ENCODE measurements around the gene KNG1. TPM values are rescaled to one million over a fixed set of nuclear protein-coding genes. Genes with fewer than 3 reads are reported as not detected.

Gene KNG1
- total and polyA plus RNA-seq, 2 donors (not counting 3 experiments of a cell fraction or from before 2014, with no cell fraction given) = not detected

DNA sequence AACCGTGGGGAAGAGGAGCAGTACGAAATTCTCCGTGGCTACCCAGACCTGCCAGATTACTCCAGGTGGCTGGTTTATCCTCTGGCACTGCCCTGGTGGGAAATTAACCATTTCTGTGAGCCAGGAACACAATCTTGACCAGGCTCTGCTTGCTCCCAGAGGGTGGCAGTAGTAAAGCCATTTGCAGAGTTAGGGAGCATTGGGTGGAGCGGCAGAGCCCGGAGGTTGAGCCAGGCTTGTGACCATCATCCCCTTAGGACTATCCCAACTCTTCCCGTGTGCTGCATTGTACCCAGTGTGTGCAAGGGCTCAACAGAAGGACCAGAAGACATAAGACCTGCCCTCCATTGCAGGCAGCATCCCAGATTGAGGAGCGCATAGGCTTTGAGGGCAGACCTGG is 5.3 kb downstream of the KNG1 start:
- intact Hi-C loops (cut with micrococcal nuclease) = loop anchor here (1.0 kb wide), 1 partner anchor 99 kb away; no protein-coding TSS in a partner anchor
- H3K27ac ChIP-seq (ENCODE audit: insufficient read depth, low read depth, low read length) = no peak overlapping the region
- no peaks in the 10 kb centered on the region for H4K20me1 ChIP-seq (replicated peaks; ENCODE audit: control insufficient read depth, extremely low read depth, insufficient read depth, low read length)
- H3K79me2 ChIP-seq (ENCODE audit: control insufficient read depth, insufficient read depth, low read length) = no peaks in the 10 kb centered on the region
- H3K9me3 ChIP-seq (replicated peaks; ENCODE audit: control insufficient read depth, insufficient read depth, low read length) = no peaks in the 10 kb centered on the region
- ChIA-PET POLR2A (interaction anchor here (0.7 kb wide), 1 partner anchor 61 kb away, joined by 4 read pairs; the partner anchor contains the start of gene EIF4A2), CTCF (interaction anchor here (0.8 to 3.1 kb wide), 5 partner anchors 25 to 100 kb away, joined by 3 to 33 read pairs (median 3); no protein-coding TSS in a partner anchor)
- no peak overlapping the region for H3K4me3 ChIP-seq (replicated peaks in 1 of 3; ENCODE audit: insufficient read depth in 1 of 3, low read depth in 1 of 3, low read length in 3 of 3)
- no TSS peak for BruUV-seq (replicated peaks)
- no peaks in the 10 kb centered on the region for H3K9me1 ChIP-seq (replicated peaks; ENCODE audit: control insufficient read depth, extremely low read depth, insufficient read depth, low read length)
- no peaks in the 10 kb centered on the region for H3K4me1 ChIP-seq (ENCODE audit: control insufficient read depth, extremely low read depth, insufficient read depth, low read length)
- no peak overlapping the region for H2AFZ ChIP-seq (ENCODE audit: low read depth, low read length)
- FAIRE-seq (no peak), DNase-seq (ENCODE audit: low read depth, low spot score) (no peak)
- dilution Hi-C loops (cut with MboI; ENCODE audit: extremely low pct_ligation_motif_present, low sequenced_read_pairs) = no loop called here
- no peaks in the 10 kb centered on the region for H3K36me3 ChIP-seq (ENCODE audit: control insufficient read depth in 2 of 2, extremely low read depth in 1 of 2, insufficient read depth in 2 of 2, low read length in 2 of 2)
- no peaks in the 10 kb centered on the region for H3K27me3 ChIP-seq (ENCODE audit: control insufficient read depth in 2 of 2, insufficient read depth in 2 of 2, low read length in 2 of 2)
- no peak overlapping the region for H3K4me2 ChIP-seq (ENCODE audit: insufficient read depth, low read length)
- H3K9ac ChIP-seq (replicated peaks; ENCODE audit: extremely low read depth, insufficient read depth, low read length) = no peak overlapping the region
- TF ChIP-seq CTCF (IDR thresholded peaks at IDR 0.05; ENCODE audit: extremely low read depth in 1 of 2, insufficient read depth in 1 of 2, low read depth in 1 of 2, low read length in 2 of 2) = peak; percentile 5 to 20
- TF ChIP-seq POLR2AphosphoS5 (IDR thresholded peaks at IDR 0.05; ENCODE audit: insufficient read depth, low read depth, low read length) = no peak

- Histone ChIP-seq H3K4me1 (ENCODE audit: control insufficient read depth, extremely low read depth, insufficient read depth, low read length) (no peaks in the 10 kb centered on the region), H4K20me1 (replicated peaks; ENCODE audit: control insufficient read depth, extremely low read depth, insufficient read depth, low read length) (no peaks in the 10 kb centered on the region), H3K9me3 (replicated peaks; ENCODE audit: control insufficient read depth, insufficient read depth, low read length) (no peaks in the 10 kb centered on the region), H3K27me3 (ENCODE audit: control insufficient read depth in 2 of 2, insufficient read depth in 2 of 2, low read length in 2 of 2) (no peaks in the 10 kb centered on the region), H2AFZ (ENCODE audit: low read depth, low read length) (no peak overlapping the region), H3K27ac (ENCODE audit: insufficient read depth, low read depth, low read length) (no peak overlapping the region), H3K36me3 (ENCODE audit: control insufficient read depth in 2 of 2, extremely low read depth in 1 of 2, insufficient read depth in 2 of 2, low read length in 2 of 2) (no peaks in the 10 kb centered on the region), H3K79me2 (ENCODE audit: control insufficient read depth, insufficient read depth, low read length) (no peaks in the 10 kb centered on the region), H3K9ac (replicated peaks; ENCODE audit: extremely low read depth, insufficient read depth, low read length) (no peak overlapping the region), H3K4me2 (ENCODE audit: insufficient read depth, low read length) (no peak overlapping the region), H3K9me1 (replicated peaks; ENCODE audit: control insufficient read depth, extremely low read depth, insufficient read depth, low read length) (no peaks in the 10 kb centered on the region), H3K4me3 (replicated peaks in 1 of 3; ENCODE audit: insufficient read depth in 1 of 3, low read depth in 1 of 3, low read length in 3 of 3) (no peak overlapping the region)
- TF ChIP-seq MAX (IDR thresholded peaks at IDR 0.05; ENCODE audit: insufficient read depth, insufficient read length) (no peak), CTCF (IDR thresholded peaks at IDR 0.05; ENCODE audit: extremely low read depth in 1 of 2, insufficient read depth in 1 of 2, low read depth in 1 of 2, low read length in 2 of 2) (no peak), JUN (IDR thresholded peaks at IDR 0.05; ENCODE audit: borderline replicate concordance, insufficient read depth, insufficient read length, low read depth) (no peak), POLR2AphosphoS5 (IDR thresholded peaks at IDR 0.05; ENCODE audit: insufficient read depth, low read depth, low read length) (no peak), GATA2 (IDR thresholded peaks at IDR 0.05; ENCODE audit: insufficient read depth, insufficient read length, low read depth, low read length) (no peak), MYC (IDR thresholded peaks at IDR 0.05; ENCODE audit: low read depth, low read length) (no peak), EZH2 (IDR thresholded peaks at IDR 0.05; ENCODE audit: borderline replicate concordance, low read depth, low read length, severe bottlenecking) (no peak), POLR2A (IDR thresholded peaks at IDR 0.05; ENCODE audit: low read depth, low read length) (no peak), FOS (IDR thresholded peaks at IDR 0.05; ENCODE audit: borderline replicate concordance, insufficient read depth, low read length) (no peak)
- DNase-seq (ENCODE audit: low read depth, low spot score) = no peak
- no TSS peak for BruUV-seq (replicated peaks)
- CTCF ChIA-PET = no interaction called here
- intact Hi-C loops (cut with micrococcal nuclease) (no loop called here), dilution Hi-C loops (cut with MboI; ENCODE audit: extremely low pct_ligation_motif_present, low sequenced_read_pairs) (no loop called here)
- POLR2A ChIA-PET = no interaction called here
- no peak for FAIRE-seq
Measured at GRCh38 chr3:186724911-186725310, 7.8 kb downstream of the KNG1 start.

All from endothelial cell of umbilical vein (primary cell).